ENCODE results near the gene CCDC141.
A peak's percentile ranks its signal among the peaks of the same experiment; 100 is the strongest.
"Not testable (repeated sequence)": the region's sequence is repeated elsewhere in the genome, so short reads cannot be mapped to it uniquely, and the experiment has no call there.

Gene CCDC141

GRCh38 chr2:179031731-179032408 is 18.1 kb downstream of the CCDC141 start:
- no peak for DNase-seq

- no peak for DNase-seq
These were observed 25.5 kb downstream of the CCDC141 start for GRCh38 chr2:179024445-179024844.

GRCh38 chr2:179022685-179023084 is 27.3 kb downstream of the CCDC141 start:
- DNase-seq: no peak

GRCh38 chr2:179021258-179021657 is 28.7 kb downstream of the CCDC141 start:
- DNase-seq: no peak

- peak; percentile 3 to 29 for DNase-seq
These were observed 29.7 kb downstream of the CCDC141 start for GRCh38 chr2:179020156-179020750.

- DNase-seq: no peak
These were observed 30.7 kb downstream of the CCDC141 start for GRCh38 chr2:179019260-179019659.

- no peak for DNase-seq
These were observed 32.1 kb downstream of the CCDC141 start for GRCh38 chr2:179017773-179018357.

GRCh38 chr2:179014189-179014588 is 35.7 kb downstream of the CCDC141 start:
- not testable (repeated sequence) for DNase-seq

GRCh38 chr2:179005976-179006375 is 44.0 kb downstream of the CCDC141 start:
- DNase-seq: no peak

- no peak for DNase-seq
These were observed 50.5 kb downstream of the CCDC141 start for GRCh38 chr2:178999476-178999875.

GRCh38 chr2:178998539-178998938 is 51.4 kb downstream of the CCDC141 start:
- no peak for DNase-seq

GRCh38 chr2:178997477-178997876 is 52.5 kb downstream of the CCDC141 start:
- DNase-seq: no peak

- DNase-seq: no peak
These were observed 52.9 kb downstream of the CCDC141 start for GRCh38 chr2:178997067-178997466.

GRCh38 chr2:178994264-178994663 is 55.7 kb downstream of the CCDC141 start:
- no peak for DNase-seq

GRCh38 chr2:178993788-178994187 is 56.1 kb downstream of the CCDC141 start:
- no peak for DNase-seq

GRCh38 chr2:178992719-178993118 is 57.2 kb downstream of the CCDC141 start:
- DNase-seq: not testable (repeated sequence)

- no peak for DNase-seq
These were observed 59.2 kb downstream of the CCDC141 start for GRCh38 chr2:178990533-178991241.

- not testable (repeated sequence) for DNase-seq
These were observed 60.5 kb downstream of the CCDC141 start for GRCh38 chr2:178989424-178989823.

GRCh38 chr2:178982652-178983051 is 67.3 kb downstream of the CCDC141 start:
- not testable (repeated sequence) for DNase-seq

- DNase-seq: no peak
These were observed 69.1 kb downstream of the CCDC141 start for GRCh38 chr2:178980815-178981214.

GRCh38 chr2:178978667-178979066 is 71.3 kb downstream of the CCDC141 start:
- DNase-seq: no peak

- no peak for DNase-seq
These were observed 73.6 kb downstream of the CCDC141 start for GRCh38 chr2:178976351-178976750.

- no peak for DNase-seq
These were observed 87.0 kb downstream of the CCDC141 start for GRCh38 chr2:178962805-178963433.
